ENCODE results near the gene AMBRA1. TPM values are rescaled to one million over a fixed set of nuclear protein-coding genes. Genes with fewer than 3 reads are reported as not detected.

The AMBRA1 gene
- total and polyA plus RNA-seq, 2 of the 8 experiments (the other 6 are each of a cell fraction or from before 2014, with no cell fraction given), result 14.2 to 37.4 TPM

- H3K9me3 ChIP-seq (ENCODE audit: insufficient read depth in 2 of 2, low read depth in 1 of 2, low read length in 1 of 2), result no peaks in the 10 kb centered on the region
- no peaks in the 10 kb centered on the region for H3K36me3 ChIP-seq (ENCODE audit: control insufficient read depth in 2 of 4, insufficient read depth in 4 of 4, low read length in 3 of 4)
- ChIA-PET POLR2A (ENCODE audit: partially characterized antibody) (no interaction called here), CTCF (ENCODE audit: partially characterized antibody) (interaction anchor here (0.6 kb wide), 1 partner anchor 74 kb away, joined by 3 read pairs; no protein-coding TSS in a partner anchor)
- no peak overlapping the region for H3K27ac ChIP-seq (ENCODE audit: low read depth, low read length)
- no peaks in the 10 kb centered on the region for H3K79me2 ChIP-seq (ENCODE audit: control insufficient read depth in 1 of 2, insufficient read depth in 2 of 2, low read length in 2 of 2)
- DNase-seq (ENCODE audit: low read depth in 1 of 2, low spot score in 2 of 2), result no peak
- H4K8ac ChIP-seq (ENCODE audit: extremely low read depth, insufficient read depth, low read length), result no peak overlapping the region
- WGBS, 2 experiments (ENCODE audit: extremely low coverage in 1 of 2, insufficient coverage in 1 of 2, insufficient read length in 1 of 2, insufficient replicate concordance in 2 of 2, low coverage in 1 of 2, low lambda C conversion rate in 2 of 2, missing lambda C conversion rate in 1 of 2), result 87% methylated on average over 1 of the region's 1 CpG; no CpG with 5 or more reads in 1 of the 2 experiments
- no peak overlapping the region for H3K23ac ChIP-seq (ENCODE audit: insufficient read length)
- no peaks in the 10 kb centered on the region for H4K20me1 ChIP-seq (replicated peaks in 1 of 2; ENCODE audit: control insufficient read depth in 1 of 2, insufficient read depth in 2 of 2, low read length in 2 of 2)
- H4K91ac ChIP-seq (replicated peaks; ENCODE audit: insufficient read length, low read length), result no peak overlapping the region
- H3K9ac ChIP-seq (replicated peaks in 1 of 4; ENCODE audit: extremely low read depth in 1 of 4, low read depth in 3 of 4, low read length in 3 of 4), result no peak overlapping the region
- H2AFZ ChIP-seq (ENCODE audit: low read length), result no peak overlapping the region
- H3K23me2 ChIP-seq (ENCODE audit: low read depth, low read length), result no peaks in the 10 kb centered on the region
- H2BK20ac ChIP-seq (ENCODE audit: low read length), result no peak overlapping the region
- no peak overlapping the region for H3K56ac ChIP-seq (replicated peaks; ENCODE audit: insufficient read length, low read depth, low read length)
- no peak for FAIRE-seq
- H2BK120ac ChIP-seq (replicated peaks; ENCODE audit: low read depth, low read length), result no peak overlapping the region
- H3K4me1 ChIP-seq (replicated peaks in 1 of 4; ENCODE audit: control insufficient read depth in 3 of 4, insufficient read depth in 4 of 4, low read length in 3 of 4), result no peaks in the 10 kb centered on the region
- no peak overlapping the region for H4K5ac ChIP-seq (ENCODE audit: insufficient read length, low read depth, low read length)
- no peak overlapping the region for H3K4me2 ChIP-seq (ENCODE audit: insufficient read depth in 1 of 2, low read depth in 2 of 2, low read length in 2 of 2)
- no peak overlapping the region for H3K14ac ChIP-seq (ENCODE audit: insufficient read length)
- no peak overlapping the region for H2BK5ac ChIP-seq (ENCODE audit: low read depth, low read length)
- H3K4me3 ChIP-seq (ENCODE audit: extremely low read depth in 1 of 4, insufficient read depth in 2 of 4, low read depth in 3 of 4, low read length in 4 of 4), result no peak overlapping the region
- H3K27me3 ChIP-seq (replicated peaks in 1 of 4; ENCODE audit: control insufficient read depth in 3 of 4, extremely low read depth in 1 of 4, insufficient read depth in 3 of 4, low read length in 3 of 4), result no peaks in the 10 kb centered on the region
- no peak overlapping the region for H2BK12ac ChIP-seq (ENCODE audit: low read depth, low read length)
- no peaks in the 10 kb centered on the region for H3K79me1 ChIP-seq (ENCODE audit: low read depth, low read length)
- H3K18ac ChIP-seq (ENCODE audit: extremely low read depth, low read length), result no peak overlapping the region
- H3K4ac ChIP-seq (replicated peaks; ENCODE audit: insufficient read length, low read depth, low read length), result no peak overlapping the region
- H2AK5ac ChIP-seq (ENCODE audit: low read depth, low read length), result no peak overlapping the region
- H2BK15ac ChIP-seq (ENCODE audit: low read length), result no peak overlapping the region
- TF ChIP-seq, protein P1, sequence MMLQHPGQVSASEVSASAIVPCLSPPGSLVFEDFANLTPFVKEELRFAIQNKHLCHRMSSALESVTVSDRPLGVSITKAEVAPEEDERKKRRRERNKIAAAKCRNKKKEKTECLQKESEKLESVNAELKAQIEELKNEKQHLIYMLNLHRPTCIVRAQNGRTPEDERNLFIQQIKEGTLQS (IDR thresholded peaks at IDR 0.05; ENCODE audit: insufficient read depth, low read depth, low read length), result no peak
- no peak for TF ChIP-seq TEAD4 (IDR thresholded peaks at IDR 0.05; ENCODE audit: low read depth, low read length)
- TF ChIP-seq SRF (IDR thresholded peaks at IDR 0.05; ENCODE audit: low read depth, low read length), result no peak
- TF ChIP-seq EP300 (IDR thresholded peaks at IDR 0.05; ENCODE audit: borderline replicate concordance in 1 of 2, low read depth in 2 of 2, low read length in 2 of 2), result no peak
- no peak for TF ChIP-seq RFX5 (IDR thresholded peaks at IDR 0.05; ENCODE audit: borderline replicate concordance, low read depth, low read length)
- TF ChIP-seq CHD1 (IDR thresholded peaks at IDR 0.05; ENCODE audit: low read depth, low read length), result no peak
- no peak for TF ChIP-seq GABPA (IDR thresholded peaks at IDR 0.05; ENCODE audit: borderline replicate concordance, insufficient read depth, low read length)
- no peak for TF ChIP-seq SIN3A (conservative IDR thresholded peaks at IDR 0.05 in 1 of 2, IDR thresholded peaks at IDR 0.05 in 1 of 2; ENCODE audit: low read depth in 1 of 2, low read length in 2 of 2)
- TF ChIP-seq BACH1 (IDR thresholded peaks at IDR 0.05; ENCODE audit: low read length), result no peak
Measured at GRCh38 chr11:46604796-46605195, 11.0 kb upstream of the AMBRA1 start.

Data from H1 (cell line).